Measurements from ENCODE around the gene IL1RAPL1. TPM values are rescaled to one million over a fixed set of nuclear protein-coding genes. Genes with fewer than 3 reads are reported as not detected.

Gene IL1RAPL1
- total RNA-seq, 2 donors from 2014 or later: 1.2 to 3.0 TPM

DNA sequence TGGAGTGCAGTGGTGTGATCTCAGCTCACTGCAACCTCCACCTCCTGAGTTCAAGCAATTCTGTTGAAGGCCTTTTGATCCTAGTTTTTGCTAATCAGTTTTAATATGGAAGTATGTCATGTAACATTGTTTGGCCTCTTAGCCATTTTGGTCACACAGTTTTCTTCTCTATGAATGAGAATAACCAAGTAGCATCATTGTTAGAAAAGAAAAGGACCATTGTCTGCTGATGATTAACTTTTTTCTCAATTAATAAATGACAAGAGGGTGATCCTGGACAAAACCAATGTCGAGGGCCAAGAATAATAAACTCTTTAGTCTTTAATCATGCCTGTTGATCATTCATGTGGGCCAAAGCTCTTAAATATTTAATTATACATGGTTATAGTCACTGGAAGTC, 1338.8 kb downstream of the IL1RAPL1 start:
- DNase-seq (ENCODE audit: low spot score): no peak
- no peak overlapping the region for H3K27ac ChIP-seq
- TF ChIP-seq, protein P1, sequence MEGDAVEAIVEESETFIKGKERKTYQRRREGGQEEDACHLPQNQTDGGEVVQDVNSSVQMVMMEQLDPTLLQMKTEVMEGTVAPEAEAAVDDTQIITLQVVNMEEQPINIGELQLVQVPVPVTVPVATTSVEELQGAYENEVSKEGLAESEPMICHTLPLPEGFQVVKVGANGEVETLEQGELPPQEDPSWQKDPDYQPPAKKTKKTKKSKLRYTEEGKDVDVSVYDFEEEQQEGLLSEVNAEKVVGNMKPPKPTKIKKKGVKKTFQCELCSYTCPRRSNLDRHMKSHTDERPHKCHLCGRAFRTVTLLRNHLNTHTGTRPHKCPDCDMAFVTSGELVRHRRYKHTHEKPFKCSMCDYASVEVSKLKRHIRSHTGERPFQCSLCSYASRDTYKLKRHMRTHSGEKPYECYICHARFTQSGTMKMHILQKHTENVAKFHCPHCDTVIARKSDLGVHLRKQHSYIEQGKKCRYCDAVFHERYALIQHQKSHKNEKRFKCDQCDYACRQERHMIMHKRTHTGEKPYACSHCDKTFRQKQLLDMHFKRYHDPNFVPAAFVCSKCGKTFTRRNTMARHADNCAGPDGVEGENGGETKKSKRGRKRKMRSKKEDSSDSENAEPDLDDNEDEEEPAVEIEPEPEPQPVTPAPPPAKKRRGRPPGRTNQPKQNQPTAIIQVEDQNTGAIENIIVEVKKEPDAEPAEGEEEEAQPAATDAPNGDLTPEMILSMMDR (IDR thresholded peaks at IDR 0.05): no peak
- H3K4me3 ChIP-seq: no peak overlapping the region
- no peaks in the 10 kb centered on the region for H3K27me3 ChIP-seq
- no peaks in the 10 kb centered on the region for H3K9me3 ChIP-seq
- no peaks in the 10 kb centered on the region for H3K4me1 ChIP-seq
- no peaks in the 10 kb centered on the region for H3K36me3 ChIP-seq

DNA sequence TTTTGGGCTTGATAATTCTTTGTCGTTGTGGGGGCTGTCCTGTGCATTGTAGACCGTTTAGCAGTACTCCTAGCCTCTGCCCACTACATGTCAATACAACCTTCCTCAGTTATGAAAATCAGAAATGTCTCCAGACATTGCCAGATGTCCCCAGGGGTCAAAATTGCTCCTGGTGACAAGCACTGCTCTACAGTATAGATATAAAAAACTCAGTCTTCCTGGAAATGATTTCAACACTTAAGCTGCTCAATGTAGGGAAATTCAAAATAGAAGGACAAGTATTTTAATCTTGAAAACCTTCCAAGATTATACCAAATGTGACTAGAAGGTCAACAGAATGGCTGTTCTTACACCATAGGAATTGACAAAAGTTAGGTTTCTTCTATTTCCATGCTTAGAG, 1339.4 kb downstream of the IL1RAPL1 start:
- TF ChIP-seq, protein P1 (IDR thresholded peaks at IDR 0.05): no peak
- H3K27ac ChIP-seq: no peak overlapping the region
- no peaks in the 10 kb centered on the region for H3K9me3 ChIP-seq
- H3K27me3 ChIP-seq: no peaks in the 10 kb centered on the region
- no peak overlapping the region for H3K4me3 ChIP-seq
- H3K36me3 ChIP-seq: no peaks in the 10 kb centered on the region
- no peaks in the 10 kb centered on the region for H3K4me1 ChIP-seq
- DNase-seq (ENCODE audit: low spot score): no peak

DNA sequence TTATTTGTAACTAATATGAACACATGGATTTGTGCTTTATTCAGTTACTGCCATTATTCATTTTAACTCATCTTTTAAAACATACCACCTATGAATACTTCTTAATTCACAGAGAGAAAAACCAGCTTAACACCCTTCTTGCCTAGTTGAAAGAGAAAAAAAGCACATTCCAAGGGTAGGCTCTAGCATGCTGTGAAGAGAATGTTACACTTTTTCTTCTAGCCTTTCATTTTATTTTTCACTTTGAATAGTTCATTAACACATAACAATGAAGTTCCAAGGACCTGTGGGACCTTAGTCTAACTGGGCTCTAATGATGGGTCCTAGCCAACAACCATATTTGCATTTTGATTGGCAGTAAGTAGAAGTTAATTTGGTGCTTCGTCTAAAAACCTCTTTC, 1348.2 kb downstream of the IL1RAPL1 start:
- Histone ChIP-seq H3K9me3 (no peaks in the 10 kb centered on the region), H3K4me3 (no peak overlapping the region), H3K27ac (no peak overlapping the region), H3K4me1 (no peaks in the 10 kb centered on the region), H3K27me3 (no peaks in the 10 kb centered on the region), H3K36me3 (no peaks in the 10 kb centered on the region)
- TF ChIP-seq, protein P1 (IDR thresholded peaks at IDR 0.05): no peak
- no peak for DNase-seq (ENCODE audit: low spot score)

DNA sequence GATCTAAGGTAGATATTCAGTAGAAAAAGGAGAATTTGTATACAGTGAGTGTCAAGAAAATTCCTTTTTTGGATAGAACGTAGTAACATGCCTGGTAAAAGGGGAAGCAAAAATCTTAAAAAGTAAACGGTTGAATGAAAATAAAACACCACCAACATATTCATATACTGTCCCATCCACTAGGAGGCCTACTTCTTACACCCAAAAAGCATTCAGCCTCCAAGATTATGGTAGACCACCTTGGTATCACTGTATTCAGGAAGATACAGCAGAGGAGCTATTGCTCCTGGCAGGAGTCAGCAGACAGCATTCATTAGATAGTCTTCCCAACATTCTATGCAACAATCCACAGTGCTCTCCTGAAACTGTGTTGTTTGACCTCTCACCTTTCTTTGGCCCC, 1353.5 kb downstream of the IL1RAPL1 start:
- no peak overlapping the region for H3K27ac ChIP-seq
- H3K4me3 ChIP-seq: no peak overlapping the region
- DNase-seq (ENCODE audit: low spot score): no peak
- TF ChIP-seq, protein P1 (IDR thresholded peaks at IDR 0.05): no peak
- no peaks in the 10 kb centered on the region for H3K9me3 ChIP-seq
- H3K27me3 ChIP-seq: no peaks in the 10 kb centered on the region
- H3K4me1 ChIP-seq: no peaks in the 10 kb centered on the region
- H3K36me3 ChIP-seq: no peaks in the 10 kb centered on the region

DNA sequence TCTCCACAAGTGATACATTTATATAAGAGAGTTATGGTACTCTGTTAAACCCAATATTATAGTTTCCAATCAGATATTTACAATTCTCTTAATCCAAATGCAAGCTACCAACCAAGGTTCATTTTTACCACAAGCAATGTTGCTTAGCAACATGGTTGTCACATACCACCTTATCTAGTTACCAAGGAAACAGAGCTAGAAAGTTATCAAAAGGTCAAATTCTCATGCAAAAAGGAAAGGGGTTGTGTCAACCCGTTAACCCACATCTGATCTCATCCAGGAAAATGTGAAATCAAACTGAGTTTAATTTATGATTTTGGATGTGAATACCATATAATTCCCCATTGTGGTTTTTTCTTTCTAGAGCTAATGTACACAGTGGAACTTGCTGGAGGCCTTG, 1354.0 kb downstream of the IL1RAPL1 start:
- no peak for DNase-seq (ENCODE audit: low spot score)
- Histone ChIP-seq H3K27ac (no peak overlapping the region), H3K4me3 (no peak overlapping the region), H3K9me3 (no peaks in the 10 kb centered on the region), H3K4me1 (no peaks in the 10 kb centered on the region), H3K36me3 (no peaks in the 10 kb centered on the region), H3K27me3 (no peaks in the 10 kb centered on the region)
- TF ChIP-seq, protein P1 (IDR thresholded peaks at IDR 0.05): no peak

DNA sequence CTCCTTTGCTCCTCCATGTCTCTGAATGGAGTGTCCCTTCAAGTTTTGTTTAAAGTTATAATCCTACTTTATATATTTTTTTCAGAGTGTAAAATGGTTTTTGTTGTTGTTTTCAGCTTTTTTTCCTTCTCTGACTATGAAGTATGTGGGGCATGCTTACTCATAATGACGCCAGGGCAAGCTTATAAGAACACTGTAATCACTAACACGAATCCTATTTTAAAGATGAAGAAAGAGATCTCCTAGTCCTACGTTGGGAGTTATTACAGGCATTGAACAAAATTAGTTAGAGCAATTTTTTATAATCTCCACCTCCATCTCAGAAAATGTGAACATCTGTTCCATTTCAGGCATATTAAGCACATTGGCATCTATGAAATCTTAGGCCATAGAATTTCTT, 1360.0 kb downstream of the IL1RAPL1 start:
- no peak overlapping the region for H3K4me3 ChIP-seq
- no peaks in the 10 kb centered on the region for H3K9me3 ChIP-seq
- H3K4me1 ChIP-seq: no peaks in the 10 kb centered on the region
- no peak for DNase-seq (ENCODE audit: low spot score)
- TF ChIP-seq, protein P1 (IDR thresholded peaks at IDR 0.05): no peak
- no peaks in the 10 kb centered on the region for H3K27me3 ChIP-seq
- no peak overlapping the region for H3K27ac ChIP-seq
- H3K36me3 ChIP-seq: no peaks in the 10 kb centered on the region
